SH-SY5Y (cell line): Measurements from ENCODE around the gene PSME2.

ENCODE experiments used
- GATA2 ChIP-seq: IDR thresholded peaks from 2 replicates; pipeline ENCODE4 v1.6.1; 2011; ENCODE audit warnings: mild to moderate bottlenecking, low read depth, low read length
- GATA3 ChIP-seq: IDR thresholded peaks from 2 replicates; pipeline ENCODE4 v1.6.1; 2011; ENCODE audit warnings: low read depth, mild to moderate bottlenecking, low read length, moderate library complexity

DNA sequence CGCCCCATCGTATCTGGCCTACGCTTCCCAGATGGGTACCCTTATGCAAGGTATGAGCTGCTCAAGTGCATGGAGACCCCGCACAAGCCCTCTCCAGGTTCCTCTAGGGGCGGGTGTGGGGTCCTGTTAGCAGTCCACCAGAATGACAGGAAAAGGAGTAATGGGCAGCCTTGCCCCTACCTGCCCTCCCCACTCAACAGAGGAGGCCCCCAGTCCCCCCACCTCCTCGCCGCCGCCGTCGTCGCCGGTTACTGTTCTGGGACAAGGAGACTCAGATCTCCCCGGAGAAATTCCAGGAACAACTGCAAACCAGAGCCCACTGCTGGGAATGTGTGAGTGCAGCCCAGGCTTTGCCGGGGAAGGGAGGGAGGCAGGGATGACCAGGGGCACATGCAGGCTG is 31.5 kb upstream of the PSME2 start:
- TF ChIP-seq GATA2 = no peak
- TF ChIP-seq GATA3 = no peak
